Measurements from ENCODE around the gene MTFR2.
"Not testable (repeated sequence)": the region's sequence is repeated elsewhere in the genome, so short reads cannot be mapped to it uniquely, and the experiment has no call there.

The MTFR2 gene

GRCh38 chr6:136235233-136235564 is 14.9 kb downstream of the MTFR2 start:
- no peak overlapping the region for H3K27ac ChIP-seq
- no peak for TF ChIP-seq CTCF (conservative IDR thresholded peaks at IDR 0.05)

GRCh38 chr6:136232701-136233100 is 17.4 kb downstream of the MTFR2 start:
- no peak overlapping the region for H3K27ac ChIP-seq
- no peak for TF ChIP-seq CTCF (conservative IDR thresholded peaks at IDR 0.05)

- TF ChIP-seq CTCF (conservative IDR thresholded peaks at IDR 0.05), result no peak
- H3K27ac ChIP-seq, result no peak overlapping the region
Observed at GRCh38 chr6:136230219-136230853, 19.8 kb downstream of the MTFR2 start.

- H3K27ac ChIP-seq, result no peak overlapping the region
- TF ChIP-seq CTCF (conservative IDR thresholded peaks at IDR 0.05), result no peak
Observed at GRCh38 chr6:136228814-136229213, 21.3 kb downstream of the MTFR2 start.

- TF ChIP-seq CTCF (conservative IDR thresholded peaks at IDR 0.05), result no peak
- peak overlapping the region; percentile 9; the same call in 1 of the 2 replicates for H3K27ac ChIP-seq
Observed at GRCh38 chr6:136226674-136227377, 23.3 kb downstream of the MTFR2 start.

GRCh38 chr6:136226027-136226673 is 24.0 kb downstream of the MTFR2 start:
- TF ChIP-seq CTCF (conservative IDR thresholded peaks at IDR 0.05), result peak; percentile 100
- peak overlapping the region; percentile 9; the same call in 1 of the 2 replicates for H3K27ac ChIP-seq

- TF ChIP-seq CTCF (conservative IDR thresholded peaks at IDR 0.05), result no peak
- no peak overlapping the region for H3K27ac ChIP-seq
Observed at GRCh38 chr6:136225496-136225895, 24.6 kb downstream of the MTFR2 start.

- not testable (repeated sequence) for H3K27ac ChIP-seq
Observed at GRCh38 chr6:136224974-136225373, 25.1 kb downstream of the MTFR2 start.
